ENCODE measurements around the gene ARID5B. TPM values are rescaled to one million over a fixed set of nuclear protein-coding genes. Genes with fewer than 3 reads are reported as not detected.

Gene ARID5B
- total RNA-seq, 1 experiment from 2014 or later = 2.3 TPM

DNA sequence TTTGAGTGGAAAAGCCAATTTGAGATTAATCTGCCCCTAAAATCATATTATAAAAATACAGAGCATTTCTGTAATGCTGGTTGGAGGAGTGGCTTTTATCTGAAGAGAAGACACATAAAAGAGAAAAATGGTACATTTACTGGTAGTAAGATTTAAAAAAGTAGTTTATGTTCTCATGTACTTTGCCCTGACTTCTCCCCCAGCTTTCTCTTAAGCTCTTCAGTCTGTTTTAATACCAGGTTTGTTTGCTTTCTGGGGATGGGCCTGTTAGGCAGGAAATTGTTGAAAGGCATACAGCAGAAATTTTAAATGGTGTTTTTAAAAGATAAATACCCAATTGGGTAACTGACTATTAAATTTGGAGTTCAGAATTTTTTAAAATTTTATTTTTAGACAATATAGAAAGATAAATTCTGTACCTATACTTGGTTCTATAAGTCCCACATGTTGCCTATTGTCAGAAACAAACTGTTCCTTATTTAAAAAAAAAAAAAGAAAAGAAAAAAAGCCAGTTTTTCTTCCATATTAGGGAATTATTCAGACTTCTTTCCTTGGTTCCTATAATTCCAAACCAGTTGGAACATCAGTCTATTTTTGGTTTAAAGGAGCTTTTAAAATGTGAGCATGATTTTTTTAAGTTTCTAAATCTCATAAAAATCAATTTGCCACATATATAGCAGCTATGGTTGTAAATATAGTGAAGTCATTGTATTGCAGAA lies 136.6 kb downstream of the ARID5B start:
- no peak overlapping the region for H3K27ac Mint-ChIP-seq
- peaks cover 41% of the 10 kb centered on the region for H3K4me1 Mint-ChIP-seq
- peaks cover 43% of the 10 kb centered on the region for H3K27me3 Mint-ChIP-seq (ENCODE audit: low read depth)
- no peak for ATAC-seq
- TF ChIP-seq RORB (CRISPR knock-in tag; IDR thresholded peaks at IDR 0.05) = no peak
- TF ChIP-seq SMAD4 (CRISPR knock-in tag; IDR thresholded peaks at IDR 0.05) = no peak
- TF ChIP-seq MXD4 (CRISPR knock-in tag; IDR thresholded peaks at IDR 0.05; ENCODE audit: borderline replicate concordance) = no peak
- TF ChIP-seq ZNF512 (CRISPR knock-in tag; IDR thresholded peaks at IDR 0.05; ENCODE audit: borderline replicate concordance) = no peak
- TF ChIP-seq, protein P1, sequence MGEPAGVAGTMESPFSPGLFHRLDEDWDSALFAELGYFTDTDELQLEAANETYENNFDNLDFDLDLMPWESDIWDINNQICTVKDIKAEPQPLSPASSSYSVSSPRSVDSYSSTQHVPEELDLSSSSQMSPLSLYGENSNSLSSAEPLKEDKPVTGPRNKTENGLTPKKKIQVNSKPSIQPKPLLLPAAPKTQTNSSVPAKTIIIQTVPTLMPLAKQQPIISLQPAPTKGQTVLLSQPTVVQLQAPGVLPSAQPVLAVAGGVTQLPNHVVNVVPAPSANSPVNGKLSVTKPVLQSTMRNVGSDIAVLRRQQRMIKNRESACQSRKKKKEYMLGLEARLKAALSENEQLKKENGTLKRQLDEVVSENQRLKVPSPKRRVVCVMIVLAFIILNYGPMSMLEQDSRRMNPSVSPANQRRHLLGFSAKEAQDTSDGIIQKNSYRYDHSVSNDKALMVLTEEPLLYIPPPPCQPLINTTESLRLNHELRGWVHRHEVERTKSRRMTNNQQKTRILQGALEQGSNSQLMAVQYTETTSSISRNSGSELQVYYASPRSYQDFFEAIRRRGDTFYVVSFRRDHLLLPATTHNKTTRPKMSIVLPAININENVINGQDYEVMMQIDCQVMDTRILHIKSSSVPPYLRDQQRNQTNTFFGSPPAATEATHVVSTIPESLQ (CRISPR knock-in tag; IDR thresholded peaks at IDR 0.05) = no peak
- TF ChIP-seq ESRRA (CRISPR knock-in tag; IDR thresholded peaks at IDR 0.05; ENCODE audit: borderline replicate concordance) = no peak
- TF ChIP-seq ATF2 (CRISPR knock-in tag; IDR thresholded peaks at IDR 0.05; ENCODE audit: borderline replicate concordance, low read depth) = no peak
- TF ChIP-seq PRDM15 (CRISPR knock-in tag; IDR thresholded peaks at IDR 0.05) = no peak
- TF ChIP-seq AFF4 (CRISPR knock-in tag; IDR thresholded peaks at IDR 0.05; ENCODE audit: borderline replicate concordance) = no peak
- TF ChIP-seq, protein P2, sequence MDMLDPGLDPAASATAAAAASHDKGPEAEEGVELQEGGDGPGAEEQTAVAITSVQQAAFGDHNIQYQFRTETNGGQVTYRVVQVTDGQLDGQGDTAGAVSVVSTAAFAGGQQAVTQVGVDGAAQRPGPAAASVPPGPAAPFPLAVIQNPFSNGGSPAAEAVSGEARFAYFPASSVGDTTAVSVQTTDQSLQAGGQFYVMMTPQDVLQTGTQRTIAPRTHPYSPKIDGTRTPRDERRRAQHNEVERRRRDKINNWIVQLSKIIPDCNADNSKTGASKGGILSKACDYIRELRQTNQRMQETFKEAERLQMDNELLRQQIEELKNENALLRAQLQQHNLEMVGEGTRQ (CRISPR knock-in tag; IDR thresholded peaks at IDR 0.05) = no peak
- TF ChIP-seq ZNF671 (CRISPR knock-in tag; IDR thresholded peaks at IDR 0.05) = no peak
- TF ChIP-seq, protein P3, sequence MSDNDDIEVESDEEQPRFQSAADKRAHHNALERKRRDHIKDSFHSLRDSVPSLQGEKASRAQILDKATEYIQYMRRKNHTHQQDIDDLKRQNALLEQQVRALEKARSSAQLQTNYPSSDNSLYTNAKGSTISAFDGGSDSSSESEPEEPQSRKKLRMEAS (CRISPR knock-in tag; IDR thresholded peaks at IDR 0.05) = no peak
- no peak for TF ChIP-seq E2F4 (CRISPR knock-in tag; IDR thresholded peaks at IDR 0.05; ENCODE audit: borderline replicate concordance, low read depth)
- no peak for TF ChIP-seq MYBL2 (CRISPR knock-in tag; IDR thresholded peaks at IDR 0.05)
- no peak for TF ChIP-seq ZNF416 (CRISPR knock-in tag; IDR thresholded peaks at IDR 0.05)
- TF ChIP-seq, protein P4, sequence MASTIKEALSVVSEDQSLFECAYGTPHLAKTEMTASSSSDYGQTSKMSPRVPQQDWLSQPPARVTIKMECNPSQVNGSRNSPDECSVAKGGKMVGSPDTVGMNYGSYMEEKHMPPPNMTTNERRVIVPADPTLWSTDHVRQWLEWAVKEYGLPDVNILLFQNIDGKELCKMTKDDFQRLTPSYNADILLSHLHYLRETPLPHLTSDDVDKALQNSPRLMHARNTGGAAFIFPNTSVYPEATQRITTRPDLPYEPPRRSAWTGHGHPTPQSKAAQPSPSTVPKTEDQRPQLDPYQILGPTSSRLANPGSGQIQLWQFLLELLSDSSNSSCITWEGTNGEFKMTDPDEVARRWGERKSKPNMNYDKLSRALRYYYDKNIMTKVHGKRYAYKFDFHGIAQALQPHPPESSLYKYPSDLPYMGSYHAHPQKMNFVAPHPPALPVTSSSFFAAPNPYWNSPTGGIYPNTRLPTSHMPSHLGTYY (CRISPR knock-in tag; IDR thresholded peaks at IDR 0.05) = no peak
- TF ChIP-seq JUN (CRISPR knock-in tag; IDR thresholded peaks at IDR 0.05) = no peak
- no peak for TF ChIP-seq ATF1 (CRISPR knock-in tag; IDR thresholded peaks at IDR 0.05)
- CTCF ChIA-PET = interaction anchor here (0.7 to 4.1 kb wide), 23 partner anchors 9 to 386 kb away, joined by 3 to 31 read pairs (median 4); partner anchors contain the start of gene RTKN2
- no peaks in the 10 kb centered on the region for H3K9me3 Mint-ChIP-seq
- H3K4me3 Mint-ChIP-seq = no peak overlapping the region; the same call in 1 of the 2 replicates
- no peaks in the 10 kb centered on the region for H3K36me3 Mint-ChIP-seq
- POLR2A ChIA-PET = no interaction called here
- no peak for DNase-seq (ENCODE audit: low spot score)

Data from WTC11 (cell line).